ENCODE data around the gene PAX1. TPM values are rescaled to one million over a fixed set of nuclear protein-coding genes. Genes with fewer than 3 reads are reported as not detected.

PAX1 gene
- total and polyA plus RNA-seq, 9 of the 15 experiments (the other 6 are each of a cell fraction or from before 2014, with no cell fraction given): not detected

DNA sequence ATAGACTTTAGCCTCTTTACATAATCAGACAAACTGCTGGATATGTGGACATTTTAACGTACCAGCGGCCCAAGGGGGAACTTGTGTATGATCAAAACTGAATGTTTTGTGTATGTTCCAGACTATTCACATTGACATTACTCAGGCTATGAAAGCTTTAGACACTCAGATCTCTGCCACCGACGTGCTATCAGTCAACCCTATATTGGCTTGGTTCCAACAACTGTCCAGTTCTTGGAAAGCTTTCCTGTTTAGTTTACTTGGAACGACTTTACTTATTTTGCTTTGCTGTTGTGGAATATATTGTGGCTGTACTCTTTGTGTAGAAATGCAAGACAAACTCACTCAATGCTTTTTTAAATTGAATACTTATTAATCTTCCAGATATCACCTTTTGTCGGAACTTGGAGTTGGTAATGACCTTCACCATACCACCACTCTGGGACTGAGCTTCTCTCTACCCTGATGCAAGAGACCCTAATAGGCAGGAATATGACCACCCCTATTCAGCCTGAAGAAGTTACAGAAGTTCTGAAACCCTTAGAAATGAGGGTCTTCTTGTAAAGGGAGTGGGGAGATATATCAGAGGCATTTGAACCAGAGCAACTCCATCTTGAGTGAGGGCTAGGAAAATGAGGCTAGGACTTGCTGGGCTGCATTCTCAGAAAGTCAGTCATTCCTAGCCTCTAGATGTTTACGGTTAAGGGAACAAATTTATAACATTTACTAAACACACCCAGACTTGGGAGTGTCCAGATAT, 49.0 kb upstream of the PAX1 start (continued):
- TF ChIP-seq, protein P1, sequence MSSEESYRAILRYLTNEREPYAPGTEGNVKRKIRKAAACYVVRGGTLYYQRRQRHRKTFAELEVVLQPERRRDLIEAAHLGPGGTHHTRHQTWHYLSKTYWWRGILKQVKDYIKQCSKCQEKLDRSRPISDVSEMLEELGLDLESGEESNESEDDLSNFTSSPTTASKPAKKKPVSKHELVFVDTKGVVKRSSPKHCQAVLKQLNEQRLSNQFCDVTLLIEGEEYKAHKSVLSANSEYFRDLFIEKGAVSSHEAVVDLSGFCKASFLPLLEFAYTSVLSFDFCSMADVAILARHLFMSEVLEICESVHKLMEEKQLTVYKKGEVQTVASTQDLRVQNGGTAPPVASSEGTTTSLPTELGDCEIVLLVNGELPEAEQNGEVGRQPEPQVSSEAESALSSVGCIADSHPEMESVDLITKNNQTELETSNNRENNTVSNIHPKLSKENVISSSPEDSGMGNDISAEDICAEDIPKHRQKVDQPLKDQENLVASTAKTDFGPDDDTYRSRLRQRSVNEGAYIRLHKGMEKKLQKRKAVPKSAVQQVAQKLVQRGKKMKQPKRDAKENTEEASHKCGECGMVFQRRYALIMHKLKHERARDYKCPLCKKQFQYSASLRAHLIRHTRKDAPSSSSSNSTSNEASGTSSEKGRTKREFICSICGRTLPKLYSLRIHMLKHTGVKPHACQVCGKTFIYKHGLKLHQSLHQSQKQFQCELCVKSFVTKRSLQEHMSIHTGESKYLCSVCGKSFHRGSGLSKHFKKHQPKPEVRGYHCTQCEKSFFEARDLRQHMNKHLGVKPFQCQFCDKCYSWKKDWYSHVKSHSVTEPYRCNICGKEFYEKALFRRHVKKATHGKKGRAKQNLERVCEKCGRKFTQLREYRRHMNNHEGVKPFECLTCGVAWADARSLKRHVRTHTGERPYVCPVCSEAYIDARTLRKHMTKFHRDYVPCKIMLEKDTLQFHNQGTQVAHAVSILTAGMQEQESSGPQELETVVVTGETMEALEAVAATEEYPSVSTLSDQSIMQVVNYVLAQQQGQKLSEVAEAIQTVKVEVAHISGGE (CRISPR knock-in tag; IDR thresholded peaks at IDR 0.05): 0 out of 6 replicates have a peak, but pooled peaks of 1 of the 3 experiments have one; percentile 34
- TF ChIP-seq POLR2AphosphoS5 (IDR thresholded peaks at IDR 0.05; ENCODE audit: control insufficient read depth, insufficient read depth, low read depth, low read length) (no peak), ZNF274 (IDR thresholded peaks at IDR 0.05; ENCODE audit: borderline replicate concordance, low read depth, low read length) (no peak), ILK (tag; IDR thresholded peaks at IDR 0.05; ENCODE audit: borderline replicate concordance, low read depth) (peak; percentile 68; the same call in 1 of the 2 replicates), NCOA1 (IDR thresholded peaks at IDR 0.05; ENCODE audit: low read depth) (no peak), FOXA3 (CRISPR knock-in tag; conservative IDR thresholded peaks at IDR 0.05 in 1 of 2, IDR thresholded peaks at IDR 0.05 in 1 of 2) (no peak), TEAD4 (IDR thresholded peaks at IDR 0.05; ENCODE audit: low read length) (no peak), TEAD4 (CRISPR knock-in tag; IDR thresholded peaks at IDR 0.05; ENCODE audit: borderline replicate concordance) (no peak), MYNN (IDR thresholded peaks at IDR 0.05) (no peak), MYNN (CRISPR knock-in tag; IDR thresholded peaks at IDR 0.05) (no peak)
- TF ChIP-seq, protein P2, sequence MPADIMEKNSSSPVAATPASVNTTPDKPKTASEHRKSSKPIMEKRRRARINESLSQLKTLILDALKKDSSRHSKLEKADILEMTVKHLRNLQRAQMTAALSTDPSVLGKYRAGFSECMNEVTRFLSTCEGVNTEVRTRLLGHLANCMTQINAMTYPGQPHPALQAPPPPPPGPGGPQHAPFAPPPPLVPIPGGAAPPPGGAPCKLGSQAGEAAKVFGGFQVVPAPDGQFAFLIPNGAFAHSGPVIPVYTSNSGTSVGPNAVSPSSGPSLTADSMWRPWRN (IDR thresholded peaks at IDR 0.05; ENCODE audit: low read depth): no peak
- TF ChIP-seq, protein P3, sequence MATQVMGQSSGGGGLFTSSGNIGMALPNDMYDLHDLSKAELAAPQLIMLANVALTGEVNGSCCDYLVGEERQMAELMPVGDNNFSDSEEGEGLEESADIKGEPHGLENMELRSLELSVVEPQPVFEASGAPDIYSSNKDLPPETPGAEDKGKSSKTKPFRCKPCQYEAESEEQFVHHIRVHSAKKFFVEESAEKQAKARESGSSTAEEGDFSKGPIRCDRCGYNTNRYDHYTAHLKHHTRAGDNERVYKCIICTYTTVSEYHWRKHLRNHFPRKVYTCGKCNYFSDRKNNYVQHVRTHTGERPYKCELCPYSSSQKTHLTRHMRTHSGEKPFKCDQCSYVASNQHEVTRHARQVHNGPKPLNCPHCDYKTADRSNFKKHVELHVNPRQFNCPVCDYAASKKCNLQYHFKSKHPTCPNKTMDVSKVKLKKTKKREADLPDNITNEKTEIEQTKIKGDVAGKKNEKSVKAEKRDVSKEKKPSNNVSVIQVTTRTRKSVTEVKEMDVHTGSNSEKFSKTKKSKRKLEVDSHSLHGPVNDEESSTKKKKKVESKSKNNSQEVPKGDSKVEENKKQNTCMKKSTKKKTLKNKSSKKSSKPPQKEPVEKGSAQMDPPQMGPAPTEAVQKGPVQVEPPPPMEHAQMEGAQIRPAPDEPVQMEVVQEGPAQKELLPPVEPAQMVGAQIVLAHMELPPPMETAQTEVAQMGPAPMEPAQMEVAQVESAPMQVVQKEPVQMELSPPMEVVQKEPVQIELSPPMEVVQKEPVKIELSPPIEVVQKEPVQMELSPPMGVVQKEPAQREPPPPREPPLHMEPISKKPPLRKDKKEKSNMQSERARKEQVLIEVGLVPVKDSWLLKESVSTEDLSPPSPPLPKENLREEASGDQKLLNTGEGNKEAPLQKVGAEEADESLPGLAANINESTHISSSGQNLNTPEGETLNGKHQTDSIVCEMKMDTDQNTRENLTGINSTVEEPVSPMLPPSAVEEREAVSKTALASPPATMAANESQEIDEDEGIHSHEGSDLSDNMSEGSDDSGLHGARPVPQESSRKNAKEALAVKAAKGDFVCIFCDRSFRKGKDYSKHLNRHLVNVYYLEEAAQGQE (IDR thresholded peaks at IDR 0.05; ENCODE audit: borderline replicate concordance): no peak
- TF ChIP-seq, protein P3 (CRISPR knock-in tag; IDR thresholded peaks at IDR 0.05; ENCODE audit: low read depth): no peak
